ENCODE results near the gene MRTFA.

- no peak for TF ChIP-seq JUND (IDR thresholded peaks at IDR 0.05)
- TF ChIP-seq, protein P1, sequence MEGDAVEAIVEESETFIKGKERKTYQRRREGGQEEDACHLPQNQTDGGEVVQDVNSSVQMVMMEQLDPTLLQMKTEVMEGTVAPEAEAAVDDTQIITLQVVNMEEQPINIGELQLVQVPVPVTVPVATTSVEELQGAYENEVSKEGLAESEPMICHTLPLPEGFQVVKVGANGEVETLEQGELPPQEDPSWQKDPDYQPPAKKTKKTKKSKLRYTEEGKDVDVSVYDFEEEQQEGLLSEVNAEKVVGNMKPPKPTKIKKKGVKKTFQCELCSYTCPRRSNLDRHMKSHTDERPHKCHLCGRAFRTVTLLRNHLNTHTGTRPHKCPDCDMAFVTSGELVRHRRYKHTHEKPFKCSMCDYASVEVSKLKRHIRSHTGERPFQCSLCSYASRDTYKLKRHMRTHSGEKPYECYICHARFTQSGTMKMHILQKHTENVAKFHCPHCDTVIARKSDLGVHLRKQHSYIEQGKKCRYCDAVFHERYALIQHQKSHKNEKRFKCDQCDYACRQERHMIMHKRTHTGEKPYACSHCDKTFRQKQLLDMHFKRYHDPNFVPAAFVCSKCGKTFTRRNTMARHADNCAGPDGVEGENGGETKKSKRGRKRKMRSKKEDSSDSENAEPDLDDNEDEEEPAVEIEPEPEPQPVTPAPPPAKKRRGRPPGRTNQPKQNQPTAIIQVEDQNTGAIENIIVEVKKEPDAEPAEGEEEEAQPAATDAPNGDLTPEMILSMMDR (IDR thresholded peaks at IDR 0.05; ENCODE audit: low read depth, low read length, missing input control) = no peak
- TF ChIP-seq SP1 (IDR thresholded peaks at IDR 0.05) = no peak
- no peak for TF ChIP-seq REST (IDR thresholded peaks at IDR 0.05)
- TF ChIP-seq NR2F2 (IDR thresholded peaks at IDR 0.05) = no peak
- no peak for TF ChIP-seq GABPA (IDR thresholded peaks at IDR 0.05 in 1 of 2, conservative IDR thresholded peaks at IDR 0.05 in 1 of 2)
- TF ChIP-seq, protein P2, sequence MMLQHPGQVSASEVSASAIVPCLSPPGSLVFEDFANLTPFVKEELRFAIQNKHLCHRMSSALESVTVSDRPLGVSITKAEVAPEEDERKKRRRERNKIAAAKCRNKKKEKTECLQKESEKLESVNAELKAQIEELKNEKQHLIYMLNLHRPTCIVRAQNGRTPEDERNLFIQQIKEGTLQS (IDR thresholded peaks at IDR 0.05) = no peak
Observed at GRCh38 chr22:40560994-40561515, 75.5 kb downstream of the MRTFA start.
